HPDE6-E6E7 (cell line): ENCODE results near the gene CALCR.
"Not testable (repeated sequence)": the region's sequence is repeated elsewhere in the genome, so short reads cannot be mapped to it uniquely, and the experiment has no call there.

Experiments used
- DNase-seq: peaks from one replicate; pipeline ENCODE4 v3.0.0; 2011; ENCODE audit warnings: missing footprints; ENCODE audit errors: extremely low spot score

Gene CALCR

GRCh38 chr7:93562106-93562505 is 12.4 kb downstream of the CALCR start:
- no peak for DNase-seq

- no peak for DNase-seq
Observed at GRCh38 chr7:93559639-93560491, 14.7 kb downstream of the CALCR start.

- peak; percentile 54 for DNase-seq
Observed at GRCh38 chr7:93558705-93559614, 15.6 kb downstream of the CALCR start.

GRCh38 chr7:93551931-93552330 is 22.6 kb downstream of the CALCR start:
- no peak for DNase-seq

GRCh38 chr7:93551063-93551895 is 23.2 kb downstream of the CALCR start:
- no peak for DNase-seq

- DNase-seq, result no peak
Observed at GRCh38 chr7:93547716-93548115, 26.8 kb downstream of the CALCR start.

GRCh38 chr7:93544691-93545090 is 29.8 kb downstream of the CALCR start:
- DNase-seq, result no peak

GRCh38 chr7:93538061-93538460 is 36.5 kb downstream of the CALCR start:
- DNase-seq, result no peak

GRCh38 chr7:93535616-93536015 is 38.9 kb downstream of the CALCR start:
- no peak for DNase-seq

GRCh38 chr7:93530701-93531100 is 43.8 kb downstream of the CALCR start:
- no peak for DNase-seq

- DNase-seq, result no peak
Observed at GRCh38 chr7:93516834-93517233, 57.7 kb downstream of the CALCR start.

- peak; percentile 3 for DNase-seq
Observed at GRCh38 chr7:93515144-93515543, 59.4 kb downstream of the CALCR start.

- DNase-seq, result no peak
Observed at GRCh38 chr7:93509303-93509702, 65.2 kb downstream of the CALCR start.

- DNase-seq, result no peak
Observed at GRCh38 chr7:93503088-93503487, 71.4 kb downstream of the CALCR start.

GRCh38 chr7:93491860-93492259 is 82.7 kb downstream of the CALCR start:
- DNase-seq, result not testable (repeated sequence)

- DNase-seq, result no peak
Observed at GRCh38 chr7:93476491-93477344, 97.8 kb downstream of the CALCR start.

GRCh38 chr7:93475811-93476210 is 98.7 kb downstream of the CALCR start:
- no peak for DNase-seq

GRCh38 chr7:93471456-93471855 is 103.1 kb downstream of the CALCR start:
- no peak for DNase-seq

- no peak for DNase-seq
Observed at GRCh38 chr7:93463764-93464163, 110.8 kb downstream of the CALCR start.

- no peak for DNase-seq
Observed at GRCh38 chr7:93461350-93461749, 113.2 kb downstream of the CALCR start.

- DNase-seq, result no peak
Observed at GRCh38 chr7:93453262-93453661, 121.3 kb downstream of the CALCR start.
